Measurements from ENCODE around the gene SCD5. TPM values are rescaled to one million over a fixed set of nuclear protein-coding genes. Genes with fewer than 3 reads are reported as not detected.
A peak's percentile ranks its signal among the peaks of the same experiment; 100 is the strongest.

SCD5 gene
- total RNA-seq, 1 donor from 2014 or later: 36.9 TPM

GRCh38 chr4:82748810-82749470 lies 49.7 kb downstream of the SCD5 start:
- H3F3A ChIP-seq (ENCODE audit: low read depth): peaks cover 16% of the 10 kb centered on the region
- no peaks in the 10 kb centered on the region for H3K79me2 ChIP-seq (ENCODE audit: low read depth)
- H2AFZ ChIP-seq (replicated peaks): no peak overlapping the region
- H3K36me3 ChIP-seq: no peaks in the 10 kb centered on the region
- no peak for DNase-seq (ENCODE audit: low spot score)
- H3K27me3 Mint-ChIP-seq (ENCODE audit: insufficient read depth, low read depth): peaks cover 2% of the 10 kb centered on the region
- H3K4me1 ChIP-seq: peaks cover 35% of the 10 kb centered on the region
- H3K4me1 Mint-ChIP-seq: peaks cover 51% of the 10 kb centered on the region
- H3K27ac ChIP-seq: no peak overlapping the region
- peaks cover 33% of the 10 kb centered on the region for H4K20me1 ChIP-seq (ENCODE audit: low read depth)
- H3K9ac ChIP-seq: no peak overlapping the region
- TF ChIP-seq EZH2 (IDR thresholded peaks at IDR 0.05) (no peak), EZH2phosphoT487 (IDR thresholded peaks at IDR 0.05) (no peak)
- TF ChIP-seq, protein P1, sequence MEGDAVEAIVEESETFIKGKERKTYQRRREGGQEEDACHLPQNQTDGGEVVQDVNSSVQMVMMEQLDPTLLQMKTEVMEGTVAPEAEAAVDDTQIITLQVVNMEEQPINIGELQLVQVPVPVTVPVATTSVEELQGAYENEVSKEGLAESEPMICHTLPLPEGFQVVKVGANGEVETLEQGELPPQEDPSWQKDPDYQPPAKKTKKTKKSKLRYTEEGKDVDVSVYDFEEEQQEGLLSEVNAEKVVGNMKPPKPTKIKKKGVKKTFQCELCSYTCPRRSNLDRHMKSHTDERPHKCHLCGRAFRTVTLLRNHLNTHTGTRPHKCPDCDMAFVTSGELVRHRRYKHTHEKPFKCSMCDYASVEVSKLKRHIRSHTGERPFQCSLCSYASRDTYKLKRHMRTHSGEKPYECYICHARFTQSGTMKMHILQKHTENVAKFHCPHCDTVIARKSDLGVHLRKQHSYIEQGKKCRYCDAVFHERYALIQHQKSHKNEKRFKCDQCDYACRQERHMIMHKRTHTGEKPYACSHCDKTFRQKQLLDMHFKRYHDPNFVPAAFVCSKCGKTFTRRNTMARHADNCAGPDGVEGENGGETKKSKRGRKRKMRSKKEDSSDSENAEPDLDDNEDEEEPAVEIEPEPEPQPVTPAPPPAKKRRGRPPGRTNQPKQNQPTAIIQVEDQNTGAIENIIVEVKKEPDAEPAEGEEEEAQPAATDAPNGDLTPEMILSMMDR (IDR thresholded peaks at IDR 0.05): no peak
- H3K9me3 Mint-ChIP-seq: no peaks in the 10 kb centered on the region
- H3K36me3 Mint-ChIP-seq: peaks cover 2% of the 10 kb centered on the region
- no peak overlapping the region for H3K4me2 ChIP-seq
- no peak overlapping the region for H3K4me3 Mint-ChIP-seq
- H3K27me3 ChIP-seq: no peaks in the 10 kb centered on the region
- peak overlapping the region; percentile 10 for H3K27ac Mint-ChIP-seq
- H3K9me3 ChIP-seq (ENCODE audit: low read depth): no peaks in the 10 kb centered on the region
- no peak overlapping the region for H3K4me3 ChIP-seq

- no peak overlapping the region for H3K4me3 Mint-ChIP-seq
- Histone ChIP-seq H3K27me3 (no peaks in the 10 kb centered on the region), H3K27ac (peak overlapping the region; percentile 2), H3K36me3 (no peaks in the 10 kb centered on the region), H3K9ac (no peak overlapping the region), H3K4me1 (peaks cover 35% of the 10 kb centered on the region), H2AFZ (replicated peaks) (no peak overlapping the region), H3K79me2 (ENCODE audit: low read depth) (no peaks in the 10 kb centered on the region), H3K9me3 (ENCODE audit: low read depth) (no peaks in the 10 kb centered on the region), H3K4me2 (peak overlapping the region; percentile 58), H3K4me3 (no peak overlapping the region), H3F3A (ENCODE audit: low read depth) (peaks cover 16% of the 10 kb centered on the region), H4K20me1 (ENCODE audit: low read depth) (peaks cover 26% of the 10 kb centered on the region)
- peaks cover 2% of the 10 kb centered on the region for H3K36me3 Mint-ChIP-seq
- peak; percentile 25 for DNase-seq (ENCODE audit: low spot score)
- no peaks in the 10 kb centered on the region for H3K9me3 Mint-ChIP-seq
- no peak for TF ChIP-seq EZH2 (IDR thresholded peaks at IDR 0.05)
- TF ChIP-seq, protein P1 (IDR thresholded peaks at IDR 0.05): no peak
- peak overlapping the region; percentile 58 for H3K27ac Mint-ChIP-seq
- H3K4me1 Mint-ChIP-seq: peaks cover 41% of the 10 kb centered on the region
- H3K27me3 Mint-ChIP-seq (ENCODE audit: insufficient read depth, low read depth): peaks cover 2% of the 10 kb centered on the region
Measured at GRCh38 chr4:82747686-82748575, 50.7 kb downstream of the SCD5 start.

DNA sequence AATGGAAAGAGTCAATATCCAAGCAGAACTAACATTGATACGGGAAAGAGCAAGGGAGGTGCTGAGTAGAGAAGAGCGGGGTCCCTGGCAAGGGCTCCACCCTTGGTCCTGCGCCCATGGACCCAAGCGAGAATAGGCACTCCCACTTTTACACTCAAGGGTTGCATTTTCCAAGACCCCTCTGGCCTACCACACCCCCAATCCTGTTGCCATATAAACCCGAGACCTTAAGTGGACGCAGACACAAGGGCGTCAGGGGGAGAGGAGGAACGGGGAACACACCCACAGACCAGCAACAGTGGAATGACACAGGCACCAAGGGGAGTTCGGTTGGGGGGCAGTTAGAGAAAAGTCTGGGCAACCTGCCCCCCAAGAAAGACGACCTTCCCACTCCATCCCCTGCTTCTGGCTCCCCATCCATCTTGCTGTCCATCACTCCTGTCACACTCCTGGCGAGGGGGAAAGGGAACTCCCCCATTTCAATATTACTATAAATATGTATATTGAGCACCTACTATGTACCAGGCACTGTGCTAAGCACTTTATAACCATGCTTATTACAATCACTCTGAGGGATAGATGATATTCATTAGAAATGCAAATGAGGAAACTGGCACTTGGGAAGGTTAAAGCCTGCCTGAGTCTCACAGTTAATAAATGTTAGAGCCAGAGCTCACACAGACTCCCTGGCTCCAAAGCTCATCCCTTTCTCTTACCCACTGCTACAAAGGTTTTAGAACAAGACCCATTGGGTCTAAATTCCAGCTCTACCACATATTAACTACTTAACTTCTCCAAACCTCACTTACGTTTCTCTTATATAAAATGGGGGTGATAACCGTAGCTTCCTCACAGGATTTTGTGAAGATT lies 51.7 kb downstream of the SCD5 start:
- Histone ChIP-seq H3F3A (ENCODE audit: low read depth) (peaks cover 16% of the 10 kb centered on the region), H3K27ac (no peak overlapping the region), H3K27me3 (no peaks in the 10 kb centered on the region), H3K9ac (no peak overlapping the region), H3K4me1 (peaks cover 35% of the 10 kb centered on the region), H4K20me1 (ENCODE audit: low read depth) (peaks cover 26% of the 10 kb centered on the region), H3K79me2 (ENCODE audit: low read depth) (no peaks in the 10 kb centered on the region), H3K4me3 (no peak overlapping the region), H3K9me3 (ENCODE audit: low read depth) (no peaks in the 10 kb centered on the region), H3K4me2 (no peak overlapping the region), H3K36me3 (no peaks in the 10 kb centered on the region), H2AFZ (replicated peaks) (no peak overlapping the region)
- H3K4me1 Mint-ChIP-seq: peaks cover 39% of the 10 kb centered on the region
- no peak for DNase-seq (ENCODE audit: low spot score)
- H3K27me3 Mint-ChIP-seq (ENCODE audit: insufficient read depth, low read depth): peaks cover 2% of the 10 kb centered on the region
- no peak overlapping the region for H3K27ac Mint-ChIP-seq
- H3K9me3 Mint-ChIP-seq: no peaks in the 10 kb centered on the region
- TF ChIP-seq EZH2phosphoT487 (IDR thresholded peaks at IDR 0.05) (no peak), EZH2 (IDR thresholded peaks at IDR 0.05) (no peak)
- TF ChIP-seq, protein P1 (IDR thresholded peaks at IDR 0.05): no peak
- peaks cover 2% of the 10 kb centered on the region for H3K36me3 Mint-ChIP-seq
- no peak overlapping the region for H3K4me3 Mint-ChIP-seq
